Measurements from ENCODE around the gene PAIP1.

- TF ChIP-seq EZH2phosphoT487 (IDR thresholded peaks at IDR 0.05; ENCODE audit: borderline replicate concordance) (no peak), CTCF (conservative IDR thresholded peaks at IDR 0.05; ENCODE audit: low read length) (no peak)
Measured at GRCh38 chr5:43536972-43537371, 19.9 kb downstream of the PAIP1 start.
